CD4-positive, alpha-beta T cell (primary cell): ENCODE results near the gene POU3F2. TPM values are rescaled to one million over a fixed set of nuclear protein-coding genes. Genes with fewer than 3 reads are reported as not detected.

ENCODE experiments used
- ATAC-seq: fragments of 200-7000 bp; cut with Tn5 transposase; one replicate; pipeline ENCODE4 v1.10.0; 2022; ENCODE audit warnings: mild to moderate bottlenecking; ENCODE audit not compliant: poor library complexity
- CTCF ChIA-PET: fragments of 350-600 bp; sonication (Branson Sonifier 250); formaldehyde crosslinking; loops from one replicate; lab custom pipeline; 2021; ENCODE audit warnings: antibody characterized with exemption, inconsistent platforms; lab: Charles Lee
- POLR2A ChIA-PET: fragments of 350-600 bp; sonication (Branson Sonifier 250); formaldehyde crosslinking; loops from one replicate; lab custom pipeline; 2021; ENCODE audit warnings: antibody characterized with exemption, inconsistent platforms; lab: Charles Lee
- DNase-seq, 14 experiments: peaks; one replicate each; pipeline ENCODE4 v3.0.0-alpha.2; 2013 to 2020; ENCODE audit warnings: mixed read lengths in 2 of 14
- H3K27ac ChIP-seq, 2 donors: one replicate each; pipeline versions ENCODE4 v1.5.1 to v1.7.0; 2013; ENCODE audit warnings: low read length in 2 of 2, low read depth in 1 of 2, mild to moderate bottlenecking in 1 of 2
- H3K27me3 ChIP-seq, 2 experiments: 1 replicate in 1 of 2; 2 replicates in 1 of 2; pipeline versions ENCODE4 v1.6.1 to v1.7.0; 2013; ENCODE audit warnings: low read length in 2 of 2, control low read depth in 1 of 2, mild to moderate bottlenecking in 1 of 2, moderate library complexity in 1 of 2; ENCODE audit not compliant: insufficient read depth in 2 of 2, control insufficient read depth in 1 of 2
- H3K36me3 ChIP-seq: one replicate; pipeline ENCODE4 v1.6.1; 2013; ENCODE audit warnings: low read length, control low read depth; ENCODE audit not compliant: insufficient read depth
- H3K4me1 ChIP-seq: one replicate; pipeline ENCODE4 v1.6.1; 2013; ENCODE audit warnings: low read length, control low read depth; ENCODE audit not compliant: insufficient read depth
- H3K4me3 ChIP-seq: one replicate; pipeline ENCODE4 v1.5.1; 2013; ENCODE audit warnings: mild to moderate bottlenecking, low read length, moderate library complexity
- H3K9me3 ChIP-seq, 2 experiments: 1 replicate in 1 of 2; 2 replicates in 1 of 2; pipeline versions ENCODE4 v1.6.1 to v1.7.0; 2013; ENCODE audit warnings: low read length in 2 of 2, mild to moderate bottlenecking in 2 of 2, control low read depth in 1 of 2, moderate library complexity in 1 of 2; ENCODE audit not compliant: control insufficient read depth in 1 of 2, insufficient read depth in 1 of 2
- H3K27ac Mint-ChIP-seq: one replicate; pipeline ENCODE4 v1.8.0; 2020; ENCODE audit warnings: mixed read lengths
- H3K27me3 Mint-ChIP-seq: one replicate; pipeline ENCODE4 v1.8.0; 2021; ENCODE audit warnings: mixed read lengths
- H3K36me3 Mint-ChIP-seq: one replicate; pipeline ENCODE4 v1.8.0; 2021; ENCODE audit warnings: low read depth, mixed read lengths
- H3K4me1 Mint-ChIP-seq: one replicate; pipeline ENCODE4 v1.8.0; 2021; ENCODE audit warnings: low read depth, mixed read lengths
- H3K4me3 Mint-ChIP-seq: one replicate; pipeline ENCODE4 v1.8.0; 2020; ENCODE audit warnings: mild to moderate bottlenecking, mixed read lengths
- H3K9me3 Mint-ChIP-seq: one replicate; pipeline ENCODE4 v1.8.0; 2020; ENCODE audit warnings: mixed read lengths
- intact Hi-C, 2 experiments: fragments of 100-400 bp; cut with DNase I in 1 of 2; cut with micrococcal nuclease in 1 of 2; formaldehyde crosslinking; loops; one replicate each; pipeline versions ENCODE4 v1.15.1 to v1.9.0; 2023 to 2025; cut with DNase I, micrococcal nuclease
- total RNA-seq, 174 experiments: library from RNA in 2 of 174; stranded (reverse) in 2 of 174; gene quantifications; one replicate each; pipeline ENCODE4 v1.2.3 and lab custom pipeline; 2021 to 2026
- TF ChIP-seq, protein P1 (sequence below): fragments of 200-600 bp; IDR thresholded peaks from one replicate; pipeline ENCODE4 v1.8.0; 2022; ENCODE audit warnings: antibody characterized with exemption, mild to moderate bottlenecking

POU3F2 gene
- total RNA-seq, 2 experiments from 2014 or later = not detected

DNA sequence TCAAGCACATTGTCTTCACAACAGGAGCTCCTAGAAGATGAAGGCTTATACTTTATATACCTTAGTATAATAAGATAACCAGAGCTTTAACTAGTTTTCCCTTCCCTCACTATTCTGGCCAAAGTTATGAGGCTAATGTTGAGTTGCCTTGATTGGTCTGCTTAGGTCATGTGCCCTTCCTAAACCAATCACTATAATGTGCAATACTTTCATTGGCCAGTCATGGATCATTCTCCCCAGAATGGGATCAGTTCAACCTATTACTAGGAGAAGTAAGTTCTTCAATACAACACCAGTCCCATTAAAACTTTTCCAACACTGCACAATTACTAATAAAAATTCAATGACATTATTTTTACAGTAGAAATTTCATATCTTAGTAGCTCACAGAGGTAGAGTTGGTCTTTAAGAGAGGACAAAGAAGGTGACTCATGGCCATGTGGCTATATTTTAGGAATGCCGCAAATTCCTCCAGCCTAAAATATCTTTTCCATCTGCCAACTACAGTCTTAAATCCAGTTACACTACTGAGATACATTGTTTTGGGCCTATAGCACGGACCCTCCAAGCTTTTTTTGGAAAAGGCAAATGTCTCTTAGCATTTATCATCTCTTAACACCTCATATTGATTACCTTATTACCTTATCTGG, 12.5 kb upstream of the POU3F2 start:
- Mint-ChIP-seq H3K27ac (no peak overlapping the region), H3K4me3 (no peak overlapping the region), H3K36me3 (no peaks in the 10 kb centered on the region), H3K9me3 (no peaks in the 10 kb centered on the region), H3K4me1 (peaks cover 14% of the 10 kb centered on the region), H3K27me3 (peaks cover 90% of the 10 kb centered on the region)
- DNase-seq (no peak), ATAC-seq (no peak)
- TF ChIP-seq, protein P1, sequence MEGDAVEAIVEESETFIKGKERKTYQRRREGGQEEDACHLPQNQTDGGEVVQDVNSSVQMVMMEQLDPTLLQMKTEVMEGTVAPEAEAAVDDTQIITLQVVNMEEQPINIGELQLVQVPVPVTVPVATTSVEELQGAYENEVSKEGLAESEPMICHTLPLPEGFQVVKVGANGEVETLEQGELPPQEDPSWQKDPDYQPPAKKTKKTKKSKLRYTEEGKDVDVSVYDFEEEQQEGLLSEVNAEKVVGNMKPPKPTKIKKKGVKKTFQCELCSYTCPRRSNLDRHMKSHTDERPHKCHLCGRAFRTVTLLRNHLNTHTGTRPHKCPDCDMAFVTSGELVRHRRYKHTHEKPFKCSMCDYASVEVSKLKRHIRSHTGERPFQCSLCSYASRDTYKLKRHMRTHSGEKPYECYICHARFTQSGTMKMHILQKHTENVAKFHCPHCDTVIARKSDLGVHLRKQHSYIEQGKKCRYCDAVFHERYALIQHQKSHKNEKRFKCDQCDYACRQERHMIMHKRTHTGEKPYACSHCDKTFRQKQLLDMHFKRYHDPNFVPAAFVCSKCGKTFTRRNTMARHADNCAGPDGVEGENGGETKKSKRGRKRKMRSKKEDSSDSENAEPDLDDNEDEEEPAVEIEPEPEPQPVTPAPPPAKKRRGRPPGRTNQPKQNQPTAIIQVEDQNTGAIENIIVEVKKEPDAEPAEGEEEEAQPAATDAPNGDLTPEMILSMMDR = no peak
- no peak overlapping the region for H3K4me3 ChIP-seq
- POLR2A ChIA-PET = no interaction called here
- H3K4me1 ChIP-seq = peaks cover 18% of the 10 kb centered on the region
- intact Hi-C loops = no loop called here
- H3K27ac ChIP-seq = no peak overlapping the region
- peaks cover 0 to 4% of the 10 kb centered on the region in 2 experiments for H3K9me3 ChIP-seq
- peaks cover 42 to 79% of the 10 kb centered on the region in 2 experiments for H3K27me3 ChIP-seq
- H3K36me3 ChIP-seq = no peaks in the 10 kb centered on the region
- CTCF ChIA-PET = interaction anchor here (1.1 kb wide), 1 partner anchor 23 kb away, joined by 3 read pairs; no protein-coding TSS in a partner anchor

DNA sequence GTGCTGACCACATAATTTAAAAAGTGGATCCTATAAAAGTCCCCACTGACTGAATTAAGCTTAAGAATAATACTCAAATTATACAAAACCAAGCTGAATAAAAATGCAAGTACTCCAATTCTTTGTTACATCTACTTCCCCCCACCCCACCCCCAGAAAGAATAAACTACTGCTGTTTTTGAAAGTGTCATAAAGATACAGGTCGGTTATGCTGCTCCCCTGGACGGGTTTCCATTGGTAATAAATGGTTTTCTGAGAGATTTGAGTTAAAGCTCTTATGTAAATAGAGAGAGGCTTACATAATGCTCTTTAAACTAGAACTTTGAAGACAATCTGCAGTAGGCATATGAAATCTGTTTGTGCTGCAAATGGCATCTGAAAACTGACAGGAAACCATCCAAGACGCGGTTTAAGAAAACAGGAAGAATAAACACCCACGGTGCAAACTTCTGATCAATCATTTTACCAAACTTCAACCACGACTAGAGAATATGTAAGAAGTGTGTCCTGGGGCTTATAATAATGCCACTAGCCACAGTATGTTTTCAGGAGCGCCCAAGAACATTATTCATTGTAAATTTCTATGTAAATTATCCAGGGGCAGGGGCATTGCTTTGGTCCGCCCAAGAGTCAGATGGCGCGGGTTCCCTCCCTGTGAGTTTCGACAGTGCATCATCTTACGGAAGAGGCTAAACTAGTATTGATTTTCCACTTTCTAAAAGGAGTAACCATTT, 10.8 kb upstream of the POU3F2 start:
- ATAC-seq (no peak), DNase-seq (no peak)
- TF ChIP-seq, protein P1 = no peak
- no peak overlapping the region for H3K27ac Mint-ChIP-seq
- peaks cover 0 to 14% of the 10 kb centered on the region in 2 experiments for H3K9me3 ChIP-seq
- H3K36me3 ChIP-seq = no peaks in the 10 kb centered on the region
- H3K27me3 ChIP-seq = peaks cover 55 to 88% of the 10 kb centered on the region in 2 experiments
- H3K4me1 ChIP-seq = peaks cover 30% of the 10 kb centered on the region
- H3K4me3 ChIP-seq = peak overlapping the region; percentile 11
- H3K4me1 Mint-ChIP-seq = peaks cover 19% of the 10 kb centered on the region
- CTCF ChIA-PET = no interaction called here
- POLR2A ChIA-PET = no interaction called here
- intact Hi-C loops = no loop called here
- H3K27me3 Mint-ChIP-seq = peaks cover 90% of the 10 kb centered on the region
- peak overlapping the region; percentile 32 for H3K4me3 Mint-ChIP-seq
- no peak overlapping the region for H3K27ac ChIP-seq
- no peaks in the 10 kb centered on the region for H3K36me3 Mint-ChIP-seq
- H3K9me3 Mint-ChIP-seq = no peaks in the 10 kb centered on the region

DNA sequence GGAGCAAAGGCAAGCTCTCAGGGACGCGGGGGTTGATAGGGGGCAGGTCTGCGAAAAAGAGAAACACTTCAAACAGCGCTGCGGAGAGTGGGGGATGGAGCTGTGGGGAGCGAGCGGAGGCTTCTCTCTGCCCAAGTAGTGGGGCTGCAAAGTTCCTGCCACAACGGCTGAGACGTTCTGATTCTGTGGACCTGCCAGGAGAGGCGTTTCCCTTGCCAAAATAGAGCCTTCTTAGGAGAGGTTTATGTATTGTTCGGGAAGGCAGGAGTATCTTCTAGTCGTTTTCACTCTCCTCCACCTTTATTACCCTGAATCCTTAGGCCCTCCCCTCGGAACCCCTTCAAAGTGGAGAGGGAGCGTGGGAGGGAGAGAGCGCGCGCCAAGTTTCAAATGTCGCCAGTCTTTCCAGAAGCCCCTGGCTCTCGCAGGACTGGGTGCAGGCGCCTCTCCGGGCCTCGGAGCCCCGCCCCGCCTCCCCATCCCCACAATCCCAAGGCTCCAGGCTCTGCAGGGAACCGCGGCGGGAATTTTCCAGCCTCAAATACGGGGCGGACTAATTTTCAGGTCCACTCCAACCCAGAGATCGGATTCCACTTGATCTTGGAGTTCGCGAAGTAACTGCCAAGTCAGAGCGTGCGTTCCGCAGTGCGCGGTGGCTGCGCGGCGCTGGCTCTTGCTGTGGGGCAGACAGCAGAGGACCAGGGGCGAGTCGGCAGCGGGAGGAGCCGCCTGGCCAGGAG, 10.0 kb upstream of the POU3F2 start:
- TF ChIP-seq, protein P1 = no peak
- no peak for DNase-seq
- Mint-ChIP-seq H3K4me3 (peak overlapping the region; percentile 32), H3K4me1 (peaks cover 19% of the 10 kb centered on the region), H3K36me3 (no peaks in the 10 kb centered on the region), H3K9me3 (no peaks in the 10 kb centered on the region), H3K27ac (no peak overlapping the region), H3K27me3 (peaks cover 90% of the 10 kb centered on the region)
- CTCF ChIA-PET = no interaction called here
- no peak overlapping the region for H3K27ac ChIP-seq
- POLR2A ChIA-PET = no interaction called here
- no peak for ATAC-seq
- peaks cover 35% of the 10 kb centered on the region for H3K4me1 ChIP-seq
- peaks cover 60 to 88% of the 10 kb centered on the region in 2 experiments for H3K27me3 ChIP-seq
- H3K4me3 ChIP-seq = peak overlapping the region; percentile 11
- peaks cover 0 to 14% of the 10 kb centered on the region in 2 experiments for H3K9me3 ChIP-seq
- H3K36me3 ChIP-seq = no peaks in the 10 kb centered on the region
- intact Hi-C loops = no loop called here
